Breast epithelium (tissue), 3 donors: ENCODE measurements around the gene DCLK1.

Source experiments
- POLR2A ChIP-seq: fragments of 450-650 bp; IDR thresholded peaks from one replicate; pipeline ENCODE4 v1.6.1; 2016; ENCODE audit warnings: antibody characterized with exemption, mild to moderate bottlenecking, moderate library complexity
- POLR2AphosphoS5 ChIP-seq, 3 donors: sonication (generic); formaldehyde crosslinking; IDR thresholded peaks; one replicate each; pipeline ENCODE4 v1.6.1; 2017; ENCODE audit warnings: antibody characterized with exemption in 3 of 3
- TF ChIP-seq, protein P1 (sequence below), 3 donors: fragments of 450-650 bp; IDR thresholded peaks; one replicate each; pipeline ENCODE4 v1.5.1; 2016 to 2017; ENCODE audit warnings: antibody characterized with exemption in 3 of 3, mild to moderate bottlenecking in 3 of 3, moderate library complexity in 3 of 3

DNA sequence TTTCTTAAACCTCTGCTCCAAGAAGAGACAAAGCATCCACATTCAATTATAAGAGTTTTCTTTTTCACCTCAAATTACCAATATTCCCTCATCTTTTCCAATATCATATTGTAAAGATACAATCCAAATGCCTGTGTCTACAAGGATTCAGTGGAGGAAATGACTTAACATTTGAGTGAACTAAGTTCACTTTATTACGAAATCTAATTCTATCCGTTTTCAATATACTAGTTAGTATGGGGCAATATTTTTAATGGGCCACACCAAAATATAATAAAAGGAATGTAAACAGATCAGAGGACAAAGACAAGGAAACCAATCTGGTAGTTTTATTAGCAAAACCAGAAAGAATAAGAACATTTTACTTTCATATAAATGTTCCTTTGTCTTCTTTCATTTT, 136.0 kb downstream of the DCLK1 start:
- TF ChIP-seq POLR2AphosphoS5 (IDR thresholded peaks at IDR 0.05) (no peak), POLR2A (no peak)
- TF ChIP-seq, protein P1, sequence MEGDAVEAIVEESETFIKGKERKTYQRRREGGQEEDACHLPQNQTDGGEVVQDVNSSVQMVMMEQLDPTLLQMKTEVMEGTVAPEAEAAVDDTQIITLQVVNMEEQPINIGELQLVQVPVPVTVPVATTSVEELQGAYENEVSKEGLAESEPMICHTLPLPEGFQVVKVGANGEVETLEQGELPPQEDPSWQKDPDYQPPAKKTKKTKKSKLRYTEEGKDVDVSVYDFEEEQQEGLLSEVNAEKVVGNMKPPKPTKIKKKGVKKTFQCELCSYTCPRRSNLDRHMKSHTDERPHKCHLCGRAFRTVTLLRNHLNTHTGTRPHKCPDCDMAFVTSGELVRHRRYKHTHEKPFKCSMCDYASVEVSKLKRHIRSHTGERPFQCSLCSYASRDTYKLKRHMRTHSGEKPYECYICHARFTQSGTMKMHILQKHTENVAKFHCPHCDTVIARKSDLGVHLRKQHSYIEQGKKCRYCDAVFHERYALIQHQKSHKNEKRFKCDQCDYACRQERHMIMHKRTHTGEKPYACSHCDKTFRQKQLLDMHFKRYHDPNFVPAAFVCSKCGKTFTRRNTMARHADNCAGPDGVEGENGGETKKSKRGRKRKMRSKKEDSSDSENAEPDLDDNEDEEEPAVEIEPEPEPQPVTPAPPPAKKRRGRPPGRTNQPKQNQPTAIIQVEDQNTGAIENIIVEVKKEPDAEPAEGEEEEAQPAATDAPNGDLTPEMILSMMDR (IDR thresholded peaks at IDR 0.05) = no peak
